ENCODE results near the gene BIRC5. TPM values are rescaled to one million over a fixed set of nuclear protein-coding genes. Genes with fewer than 3 reads are reported as not detected.
"Not testable (repeated sequence)": the region's sequence is repeated elsewhere in the genome, so short reads cannot be mapped to it uniquely, and the experiment has no call there.

BIRC5 gene
- total and polyA plus RNA-seq, 8 donors, result 0.12 to 1.7 (median 0.77) TPM; not detected in 1

DNA sequence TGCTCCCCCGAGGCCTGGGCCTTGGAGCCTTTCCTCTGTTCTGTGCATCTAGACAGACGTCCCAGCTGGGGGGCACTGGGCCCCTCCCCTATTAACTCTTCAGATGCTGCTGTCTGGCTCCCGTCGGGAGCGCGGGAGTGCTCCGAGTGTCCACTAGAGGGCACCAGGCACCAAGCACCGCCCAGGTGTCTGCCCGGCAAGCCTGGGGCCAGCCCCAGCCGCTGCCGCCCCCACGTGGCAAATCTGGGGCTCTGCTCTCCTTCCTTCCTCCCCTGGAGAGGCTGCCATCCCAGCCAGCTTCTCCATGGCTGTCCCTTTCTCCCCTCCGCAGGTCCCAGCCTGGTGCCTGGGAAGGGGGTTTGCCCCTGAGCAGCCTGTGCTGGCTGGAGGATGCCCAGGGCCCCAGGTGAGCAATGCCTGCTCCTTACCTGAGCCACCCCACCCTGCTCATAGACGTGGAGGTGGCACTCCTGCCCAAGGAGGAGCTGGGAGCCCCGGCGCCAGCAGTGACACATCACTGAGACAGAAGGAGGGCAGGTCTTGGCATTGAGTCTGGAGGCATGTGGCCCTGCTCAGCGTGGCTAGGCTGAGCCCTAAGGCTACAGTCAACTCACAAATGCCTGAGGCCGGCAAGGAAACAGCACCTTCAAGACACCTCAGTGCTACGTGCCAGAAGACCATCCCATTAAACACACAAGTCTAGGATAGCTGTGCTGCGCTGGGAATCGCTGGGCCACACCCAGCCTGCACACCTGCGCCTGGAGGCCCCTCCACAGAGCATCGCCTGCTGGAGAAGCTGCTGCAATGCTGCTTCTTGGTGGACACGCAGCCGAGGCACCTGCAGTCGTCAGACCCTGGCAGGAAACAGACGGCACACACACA lies 37.1 kb downstream of the BIRC5 start:
- no peak overlapping the region for H3K27ac ChIP-seq
- FAIRE-seq, result no peak
- peak; percentile 80 to 93 (median 89) for ATAC-seq
- DNase-seq, result peak; percentile 80 to 96 (median 89)
- TF ChIP-seq CTCF (IDR thresholded peaks at IDR 0.05), result peak; percentile 100
- H3K4me3 ChIP-seq, result peak overlapping the region in 1 of 4 donors; percentile 0
- intact Hi-C loops (cut with DNase I), result no loop called here
- no peaks in the 10 kb centered on the region for H3K9me3 ChIP-seq
- H3K36me3 ChIP-seq, result no peaks in the 10 kb centered on the region
- H3K27me3 ChIP-seq, result no peaks in the 10 kb centered on the region
- WGBS, 2 donors, result 24 to 35% methylated on average over 21 to 27 of the region's 27 CpGs
- no peaks in the 10 kb centered on the region for H3K4me1 ChIP-seq

GRCh38 chr17:78251773-78252103 lies 37.7 kb downstream of the BIRC5 start:
- FAIRE-seq (no peak), ATAC-seq (no peak), DNase-seq (peak in 1 of 6 donors; percentile 56)
- no peaks in the 10 kb centered on the region for H3K9me3 ChIP-seq
- intact Hi-C loops (cut with DNase I), result no loop called here
- no peaks in the 10 kb centered on the region for H3K4me1 ChIP-seq
- H3K27ac ChIP-seq, result no peak overlapping the region
- no peaks in the 10 kb centered on the region for H3K27me3 ChIP-seq
- no peaks in the 10 kb centered on the region for H3K36me3 ChIP-seq
- WGBS, 2 donors, result 59 to 69% methylated on average over 6 of the region's 6 CpGs
- no peak overlapping the region for H3K4me3 ChIP-seq
- TF ChIP-seq CTCF (IDR thresholded peaks at IDR 0.05), result no peak

- WGBS, 2 donors, result 75 to 79% methylated on average over 12 of the region's 12 CpGs
- Histone ChIP-seq H3K27me3 (no peaks in the 10 kb centered on the region), H3K4me1 (no peaks in the 10 kb centered on the region), H3K9me3 (no peaks in the 10 kb centered on the region), H3K36me3 (no peaks in the 10 kb centered on the region), H3K27ac (no peak overlapping the region), H3K4me3 (no peak overlapping the region)
- no peak for ATAC-seq
- no peak for FAIRE-seq
- peak in 2 of 6 donors; percentile 58 to 74 for DNase-seq
- intact Hi-C loops (cut with DNase I), result no loop called here
- no peak for TF ChIP-seq CTCF (IDR thresholded peaks at IDR 0.05)
These were observed 38.1 kb downstream of the BIRC5 start for GRCh38 chr17:78252111-78252634.

DNA sequence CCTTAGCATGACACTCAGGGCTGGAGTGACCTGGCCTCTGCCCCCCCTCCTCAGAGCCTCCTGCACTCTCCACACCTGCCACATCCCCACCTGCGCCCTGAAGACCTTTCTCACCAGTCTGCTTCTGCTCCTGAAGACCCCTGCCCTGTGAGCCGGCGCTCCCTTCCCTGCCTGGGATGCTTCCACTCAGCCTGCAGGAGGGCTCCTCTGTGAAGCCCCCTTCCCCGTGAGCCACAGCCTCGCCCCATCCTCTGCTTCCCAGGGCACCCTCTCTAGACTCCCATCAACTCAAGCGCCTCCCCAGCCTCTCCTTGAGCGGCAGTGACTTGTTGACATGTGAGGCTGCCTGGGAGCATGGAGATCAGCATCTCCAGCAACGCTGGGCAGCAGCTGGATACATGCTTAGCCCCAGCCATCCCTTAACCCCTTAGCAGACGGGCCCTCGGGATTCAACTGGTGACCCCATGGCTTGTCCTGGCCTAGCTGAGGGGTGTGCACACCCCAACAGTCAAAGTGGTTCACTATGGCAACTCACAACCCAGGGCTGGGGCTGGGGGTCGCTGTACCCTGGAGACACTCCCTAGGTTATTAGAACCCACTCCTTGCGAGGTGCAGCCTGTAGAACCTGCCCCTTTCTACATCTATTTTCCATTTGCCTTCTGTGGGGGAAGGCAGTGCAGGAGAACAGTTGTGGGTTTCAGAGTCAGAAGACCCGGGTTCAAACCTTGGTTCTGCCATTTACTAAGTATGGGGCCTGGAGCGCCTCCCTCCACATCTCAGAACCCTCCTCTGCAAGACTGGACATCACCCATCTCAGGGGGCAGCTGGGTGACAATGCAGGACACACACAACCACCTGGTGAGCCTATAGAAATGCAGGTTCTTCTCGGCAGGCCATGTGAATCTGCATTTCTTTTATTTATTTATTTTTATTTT lies 38.9 kb downstream of the BIRC5 start:
- Histone ChIP-seq H3K36me3 (no peaks in the 10 kb centered on the region), H3K27ac (no peak overlapping the region), H3K4me3 (no peak overlapping the region), H3K9me3 (no peaks in the 10 kb centered on the region), H3K4me1 (no peaks in the 10 kb centered on the region), H3K27me3 (no peaks in the 10 kb centered on the region)
- FAIRE-seq (no peak), DNase-seq (peak in 2 of 6 donors; percentile 53 to 73), ATAC-seq (no peak)
- intact Hi-C loops (cut with DNase I), result no loop called here
- WGBS, 2 donors, result 72 to 81% methylated on average over 15 of the region's 15 CpGs
- no peak for TF ChIP-seq CTCF (IDR thresholded peaks at IDR 0.05)

- H3K36me3 ChIP-seq; H3K4me1 ChIP-seq; ATAC-seq; H3K27me3 ChIP-seq; intact Hi-C loops (cut with DNase I); H3K9me3 ChIP-seq; FAIRE-seq; H3K27ac ChIP-seq: not testable (repeated sequence)
- peak overlapping the region in 2 of 4 donors; percentile 75 to 97 for H3K4me3 ChIP-seq
- WGBS, 2 donors, result 67 to 75% methylated on average over 12 of the region's 12 CpGs
- peak in 2 of 6 donors; percentile 59 for DNase-seq
These were observed 39.5 kb downstream of the BIRC5 start for GRCh38 chr17:78253636-78253945.
